Spleen (tissue), 7 donors: Measurements from ENCODE around the gene KCNH8.

Source experiments
- POLR2A ChIP-seq, 3 donors: fragments of 450-650 bp; IDR thresholded peaks; one replicate each; pipeline ENCODE4 v1.5.1; 2017; ENCODE audit warnings: antibody characterized with exemption in 3 of 3, mild to moderate bottlenecking in 1 of 3
- TF ChIP-seq, protein P1 (sequence below), 11 experiments: fragments of 200-600 bp in 7 of 11; fragments of 450-650 bp in 4 of 11; sonication (generic) in 4 of 11; IDR thresholded peaks in 8 of 11; conservative IDR thresholded peaks in 3 of 11; 1 replicate in 7 of 11; 2 replicates in 4 of 11; pipeline versions ENCODE4 v1.4.0 to v1.8.0; 2016 to 2021; ENCODE audit warnings: antibody characterized with exemption in 11 of 11, inconsistent platforms in 4 of 11, mild to moderate bottlenecking in 1 of 11
- donor health status: DM: no; HTN: no; CAD: no; lungs with moderate emphysema.
- donor health status: DM: no; HTN: no; CAD: no.
- donor health status: DM: no; HTN: no; CAD: no.

DNA sequence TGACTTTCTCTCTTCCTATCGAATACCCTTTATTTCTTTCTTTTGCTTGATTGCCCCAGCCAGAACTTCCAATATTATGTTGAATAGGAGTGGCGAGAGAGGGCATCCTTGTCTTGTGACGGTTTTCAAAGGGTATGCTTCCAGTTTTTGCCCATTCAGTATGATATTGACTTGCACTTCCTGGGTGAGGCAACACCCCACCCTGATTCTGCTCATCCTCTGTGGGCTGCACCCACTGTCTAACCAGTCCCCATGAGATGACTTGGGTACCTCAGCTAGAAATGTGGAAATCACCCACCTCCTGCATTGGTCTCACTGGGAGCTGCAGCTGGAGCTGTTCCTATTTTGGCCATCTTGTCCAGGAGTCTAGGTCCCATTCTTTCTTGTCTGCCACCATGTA lies 44.8 kb upstream of the KCNH8 start:
- TF ChIP-seq, protein P1, sequence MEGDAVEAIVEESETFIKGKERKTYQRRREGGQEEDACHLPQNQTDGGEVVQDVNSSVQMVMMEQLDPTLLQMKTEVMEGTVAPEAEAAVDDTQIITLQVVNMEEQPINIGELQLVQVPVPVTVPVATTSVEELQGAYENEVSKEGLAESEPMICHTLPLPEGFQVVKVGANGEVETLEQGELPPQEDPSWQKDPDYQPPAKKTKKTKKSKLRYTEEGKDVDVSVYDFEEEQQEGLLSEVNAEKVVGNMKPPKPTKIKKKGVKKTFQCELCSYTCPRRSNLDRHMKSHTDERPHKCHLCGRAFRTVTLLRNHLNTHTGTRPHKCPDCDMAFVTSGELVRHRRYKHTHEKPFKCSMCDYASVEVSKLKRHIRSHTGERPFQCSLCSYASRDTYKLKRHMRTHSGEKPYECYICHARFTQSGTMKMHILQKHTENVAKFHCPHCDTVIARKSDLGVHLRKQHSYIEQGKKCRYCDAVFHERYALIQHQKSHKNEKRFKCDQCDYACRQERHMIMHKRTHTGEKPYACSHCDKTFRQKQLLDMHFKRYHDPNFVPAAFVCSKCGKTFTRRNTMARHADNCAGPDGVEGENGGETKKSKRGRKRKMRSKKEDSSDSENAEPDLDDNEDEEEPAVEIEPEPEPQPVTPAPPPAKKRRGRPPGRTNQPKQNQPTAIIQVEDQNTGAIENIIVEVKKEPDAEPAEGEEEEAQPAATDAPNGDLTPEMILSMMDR (IDR thresholded peaks at IDR 0.05 in 8 of 11, conservative IDR thresholded peaks at IDR 0.05 in 3 of 11), result no peak
- TF ChIP-seq POLR2A (IDR thresholded peaks at IDR 0.05), result no peak
